Breast epithelium (tissue), 3 donors: ENCODE results near the gene OGFR.

Experiments used
- POLR2AphosphoS5 ChIP-seq, 3 donors: sonication (generic); formaldehyde crosslinking; IDR thresholded peaks; one replicate each; pipeline ENCODE4 v1.6.1; 2017; ENCODE audit warnings: antibody characterized with exemption in 3 of 3
- TF ChIP-seq, protein P1 (sequence below), 3 donors: fragments of 450-650 bp; IDR thresholded peaks; one replicate each; pipeline ENCODE4 v1.5.1; 2016 to 2017; ENCODE audit warnings: antibody characterized with exemption in 3 of 3, mild to moderate bottlenecking in 3 of 3, moderate library complexity in 3 of 3

- TF ChIP-seq, protein P1, sequence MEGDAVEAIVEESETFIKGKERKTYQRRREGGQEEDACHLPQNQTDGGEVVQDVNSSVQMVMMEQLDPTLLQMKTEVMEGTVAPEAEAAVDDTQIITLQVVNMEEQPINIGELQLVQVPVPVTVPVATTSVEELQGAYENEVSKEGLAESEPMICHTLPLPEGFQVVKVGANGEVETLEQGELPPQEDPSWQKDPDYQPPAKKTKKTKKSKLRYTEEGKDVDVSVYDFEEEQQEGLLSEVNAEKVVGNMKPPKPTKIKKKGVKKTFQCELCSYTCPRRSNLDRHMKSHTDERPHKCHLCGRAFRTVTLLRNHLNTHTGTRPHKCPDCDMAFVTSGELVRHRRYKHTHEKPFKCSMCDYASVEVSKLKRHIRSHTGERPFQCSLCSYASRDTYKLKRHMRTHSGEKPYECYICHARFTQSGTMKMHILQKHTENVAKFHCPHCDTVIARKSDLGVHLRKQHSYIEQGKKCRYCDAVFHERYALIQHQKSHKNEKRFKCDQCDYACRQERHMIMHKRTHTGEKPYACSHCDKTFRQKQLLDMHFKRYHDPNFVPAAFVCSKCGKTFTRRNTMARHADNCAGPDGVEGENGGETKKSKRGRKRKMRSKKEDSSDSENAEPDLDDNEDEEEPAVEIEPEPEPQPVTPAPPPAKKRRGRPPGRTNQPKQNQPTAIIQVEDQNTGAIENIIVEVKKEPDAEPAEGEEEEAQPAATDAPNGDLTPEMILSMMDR (IDR thresholded peaks at IDR 0.05) = no peak
- no peak for TF ChIP-seq POLR2AphosphoS5 (IDR thresholded peaks at IDR 0.05)
These were observed 41.8 kb upstream of the OGFR start for GRCh38 chr20:62762801-62763368.
